ENCODE results near the gene EIF2AK3. TPM values are rescaled to one million over a fixed set of nuclear protein-coding genes. Genes with fewer than 3 reads are reported as not detected.
"Not testable (repeated sequence)": the region's sequence is repeated elsewhere in the genome, so short reads cannot be mapped to it uniquely, and the experiment has no call there.

Gene EIF2AK3
- total RNA-seq, 1 donor: 31.5 TPM

DNA sequence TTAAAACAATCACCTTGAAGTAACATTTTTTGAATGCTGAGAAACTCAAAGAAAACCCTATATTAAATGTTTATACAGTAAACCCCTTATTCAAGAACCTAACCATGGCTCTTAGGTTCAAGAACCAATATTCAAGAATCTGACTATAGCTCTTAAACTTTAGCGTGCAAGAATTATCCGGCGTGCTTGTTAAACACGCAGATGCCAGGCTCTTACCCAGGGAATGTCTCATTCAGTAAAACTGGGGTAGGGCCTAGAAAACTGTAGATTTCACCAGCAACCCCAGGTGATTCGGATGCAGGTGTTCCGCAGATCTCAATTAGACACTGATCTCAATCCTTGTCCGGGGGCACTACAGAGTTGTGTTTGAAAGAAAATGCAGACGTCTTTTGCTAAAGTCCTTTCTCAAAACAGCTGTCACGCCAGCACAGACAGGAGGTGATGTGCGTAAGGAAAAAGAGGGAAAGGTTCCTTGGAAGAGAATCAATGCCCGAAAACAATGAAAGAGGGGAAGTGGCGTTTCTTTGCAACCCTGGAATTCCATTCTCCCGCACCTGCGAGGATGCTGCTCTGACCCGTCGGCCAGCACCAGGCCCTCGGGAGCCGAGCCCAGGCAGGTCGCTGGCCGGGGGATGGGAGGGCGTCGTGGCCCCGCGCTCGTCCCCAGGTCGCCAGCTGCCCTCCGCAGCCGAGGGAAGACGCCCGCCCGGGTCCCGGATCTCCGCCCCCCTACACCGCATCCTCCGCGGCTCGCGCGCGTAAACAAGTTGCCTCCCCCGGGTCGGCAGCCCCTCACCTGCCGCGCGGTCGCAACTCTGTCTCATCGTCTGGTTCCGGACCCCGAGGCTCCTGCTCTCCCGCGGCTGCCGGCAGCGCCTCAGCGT is 851 bp downstream of the EIF2AK3 start:
- DNase-seq (ENCODE audit: low read depth): peak; percentile 33
- TF ChIP-seq, protein P1, sequence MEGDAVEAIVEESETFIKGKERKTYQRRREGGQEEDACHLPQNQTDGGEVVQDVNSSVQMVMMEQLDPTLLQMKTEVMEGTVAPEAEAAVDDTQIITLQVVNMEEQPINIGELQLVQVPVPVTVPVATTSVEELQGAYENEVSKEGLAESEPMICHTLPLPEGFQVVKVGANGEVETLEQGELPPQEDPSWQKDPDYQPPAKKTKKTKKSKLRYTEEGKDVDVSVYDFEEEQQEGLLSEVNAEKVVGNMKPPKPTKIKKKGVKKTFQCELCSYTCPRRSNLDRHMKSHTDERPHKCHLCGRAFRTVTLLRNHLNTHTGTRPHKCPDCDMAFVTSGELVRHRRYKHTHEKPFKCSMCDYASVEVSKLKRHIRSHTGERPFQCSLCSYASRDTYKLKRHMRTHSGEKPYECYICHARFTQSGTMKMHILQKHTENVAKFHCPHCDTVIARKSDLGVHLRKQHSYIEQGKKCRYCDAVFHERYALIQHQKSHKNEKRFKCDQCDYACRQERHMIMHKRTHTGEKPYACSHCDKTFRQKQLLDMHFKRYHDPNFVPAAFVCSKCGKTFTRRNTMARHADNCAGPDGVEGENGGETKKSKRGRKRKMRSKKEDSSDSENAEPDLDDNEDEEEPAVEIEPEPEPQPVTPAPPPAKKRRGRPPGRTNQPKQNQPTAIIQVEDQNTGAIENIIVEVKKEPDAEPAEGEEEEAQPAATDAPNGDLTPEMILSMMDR (IDR thresholded peaks at IDR 0.05; ENCODE audit: insufficient read depth, low read length): no peak
- peak overlapping the region; percentile 91 for H3K4me3 ChIP-seq (ENCODE audit: low read depth, low read length)

DNA sequence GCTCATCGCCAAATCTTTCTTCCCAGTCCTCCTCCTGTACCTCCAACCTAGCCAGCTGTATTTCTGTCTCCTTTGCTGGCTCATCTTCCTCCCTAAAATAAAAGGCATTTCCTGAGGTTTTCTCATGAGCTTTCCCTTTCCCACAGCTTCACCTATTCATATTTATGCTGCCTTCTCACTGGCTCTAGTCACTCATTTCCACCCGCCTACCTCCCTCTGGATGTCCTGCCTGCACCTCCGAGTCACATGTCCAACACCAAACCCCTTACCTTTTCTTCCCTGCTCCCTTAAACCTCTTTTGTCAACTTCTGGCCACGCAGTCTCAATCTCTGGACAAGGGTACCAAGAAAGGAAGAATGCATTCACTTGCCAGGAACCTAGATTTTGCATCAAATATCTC is 2.8 kb downstream of the EIF2AK3 start:
- TF ChIP-seq, protein P1 (IDR thresholded peaks at IDR 0.05; ENCODE audit: insufficient read depth, low read length): no peak
- H3K4me3 ChIP-seq (ENCODE audit: low read depth, low read length): peak overlapping the region; percentile 66

DNA sequence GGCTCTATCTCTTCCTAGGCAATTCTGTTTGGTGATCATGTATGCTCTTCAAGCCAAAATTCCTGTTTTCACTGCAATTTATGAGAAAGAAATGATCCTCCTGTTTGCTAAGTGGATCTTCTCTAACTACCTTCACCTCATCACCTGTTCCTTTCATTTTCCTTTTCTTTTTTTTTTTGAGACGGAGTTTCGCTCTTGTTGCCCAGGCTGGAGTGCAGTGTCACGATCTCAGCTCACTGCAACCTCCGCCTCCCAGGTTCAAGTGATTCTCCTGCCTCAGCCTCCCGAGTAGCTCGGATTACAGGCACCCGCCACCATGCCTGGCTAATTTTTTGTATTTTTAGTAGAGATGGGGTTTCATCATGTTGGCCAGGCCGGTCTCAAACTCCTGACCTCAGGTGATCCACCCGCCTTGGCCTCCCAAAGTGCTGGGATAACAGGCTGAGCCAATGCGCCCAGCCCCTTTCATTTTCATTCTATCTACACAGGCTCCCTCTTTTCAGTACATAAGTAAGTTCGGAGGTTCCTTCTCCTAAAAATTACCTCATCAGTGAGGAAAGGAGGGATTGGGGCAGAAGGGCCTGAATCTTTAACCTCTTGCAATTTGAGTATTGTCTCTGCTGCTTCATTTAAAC is 3.3 kb downstream of the EIF2AK3 start:
- not testable (repeated sequence) for DNase-seq (ENCODE audit: low read depth); H3K4me3 ChIP-seq (ENCODE audit: low read depth, low read length)

More for the DNA sequence above, 2.8 kb downstream of the EIF2AK3 start:
- no peak for DNase-seq (ENCODE audit: low read depth)

DNA sequence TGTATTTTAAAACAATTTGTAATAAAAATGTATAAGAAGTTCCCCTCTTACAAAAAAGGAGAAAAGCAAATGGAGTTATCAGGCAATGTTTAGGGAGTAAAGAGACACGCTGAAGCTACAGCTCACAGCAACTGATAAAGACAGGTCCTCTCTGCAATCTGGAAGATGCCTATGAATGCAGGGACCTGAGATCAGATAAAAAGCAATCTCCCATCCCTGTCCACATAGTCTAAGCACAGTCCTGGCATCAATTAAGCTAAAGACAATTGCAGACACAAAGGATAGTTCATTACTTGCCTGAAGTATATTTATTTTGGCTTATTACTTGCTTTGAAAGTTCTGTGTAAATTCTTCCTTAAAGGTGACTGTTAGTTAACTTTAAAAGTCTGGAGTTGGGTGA is 5.0 kb downstream of the EIF2AK3 start:
- DNase-seq (ENCODE audit: low read depth): no peak
- TF ChIP-seq, protein P1 (IDR thresholded peaks at IDR 0.05; ENCODE audit: insufficient read depth, low read length): no peak
- no peak overlapping the region for H3K4me3 ChIP-seq (ENCODE audit: low read depth, low read length)

DNA sequence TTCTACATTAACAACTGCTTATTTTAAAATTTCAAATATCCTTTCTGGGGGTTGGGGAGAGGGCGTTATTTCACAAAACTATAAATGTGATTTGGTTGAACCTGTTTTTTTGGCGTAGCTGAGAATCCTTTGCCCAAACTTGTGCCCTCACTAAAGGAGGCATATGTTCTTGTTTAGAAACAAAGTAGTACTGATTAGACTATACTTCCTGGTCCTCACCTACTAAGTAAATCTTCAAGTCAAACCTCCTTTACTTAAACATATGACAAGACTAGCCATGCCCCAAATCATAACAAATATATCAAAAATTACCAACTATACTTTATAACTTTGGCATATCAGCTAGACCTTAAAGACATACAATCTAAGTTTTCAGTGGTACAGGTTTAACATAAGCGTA is 5.8 kb downstream of the EIF2AK3 start:
- no peak for DNase-seq (ENCODE audit: low read depth)
- TF ChIP-seq, protein P1 (IDR thresholded peaks at IDR 0.05; ENCODE audit: insufficient read depth, low read length): no peak

DNA sequence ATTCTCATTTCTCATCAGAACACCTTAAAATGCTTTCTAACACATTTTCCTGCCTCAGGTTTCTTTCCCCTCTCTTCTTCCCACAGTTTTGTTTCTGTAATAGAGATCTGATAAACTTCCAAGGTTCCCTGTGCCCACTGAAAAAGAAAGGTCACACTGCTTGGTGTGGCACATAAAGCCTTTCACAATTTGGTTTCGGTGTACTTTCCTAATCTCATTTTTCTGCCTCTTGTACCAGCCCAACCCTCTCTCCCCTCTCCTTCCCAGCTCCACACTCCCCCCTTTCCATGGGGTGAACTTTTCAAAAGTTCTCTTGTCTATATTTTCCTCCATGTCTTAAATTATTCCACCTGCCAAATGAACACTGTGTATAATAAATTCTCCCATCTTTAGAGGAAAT is 7.2 kb downstream of the EIF2AK3 start:
- DNase-seq (ENCODE audit: low read depth): no peak
- TF ChIP-seq, protein P1 (IDR thresholded peaks at IDR 0.05; ENCODE audit: insufficient read depth, low read length): no peak
- no peak overlapping the region for H3K4me3 ChIP-seq (ENCODE audit: low read depth, low read length)

More for the DNA sequence above, 5.8 kb downstream of the EIF2AK3 start:
- H3K4me3 ChIP-seq (ENCODE audit: low read depth, low read length): no peak overlapping the region

DNA sequence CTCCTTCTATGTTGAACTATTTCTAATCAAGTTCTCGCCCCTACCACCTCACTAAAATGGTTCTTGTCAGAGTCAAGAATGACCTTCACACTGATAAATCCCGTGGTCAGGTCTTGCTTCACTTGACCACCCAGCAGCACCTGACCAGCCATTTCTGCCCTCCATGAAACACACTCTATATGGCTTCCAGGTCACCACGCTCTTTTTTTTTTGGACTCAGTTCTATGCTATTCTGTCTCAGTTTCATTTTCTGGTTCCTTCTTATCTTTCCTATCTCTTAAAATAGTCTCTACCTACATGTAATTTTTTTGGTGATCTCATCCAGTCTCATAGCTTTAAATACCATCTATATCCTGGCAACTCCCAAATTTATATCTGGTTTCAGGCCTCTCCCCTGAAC is 11.4 kb downstream of the EIF2AK3 start:
- no peak overlapping the region for H3K4me3 ChIP-seq (ENCODE audit: low read depth, low read length)
- no peak for DNase-seq (ENCODE audit: low read depth)
- TF ChIP-seq, protein P1 (IDR thresholded peaks at IDR 0.05; ENCODE audit: insufficient read depth, low read length): no peak
